HTERT RPE-1 (cell line): ENCODE measurements around the gene SLIT3.

Source experiments
- in situ Hi-C: fragments of 300-500 bp; cut with MboI; formaldehyde crosslinking; loops from 4 replicates; pipeline ENCODE4 v1.14.3; 2020; ENCODE audit warnings: low sequenced_read_pairs

The SLIT3 gene

GRCh38 chr5:168788786-168789185 lies 512.2 kb downstream of the SLIT3 start:
- in situ Hi-C loops, result no loop called here

GRCh38 chr5:168788107-168788506 lies 512.8 kb downstream of the SLIT3 start:
- in situ Hi-C loops, result no loop called here

DNA sequence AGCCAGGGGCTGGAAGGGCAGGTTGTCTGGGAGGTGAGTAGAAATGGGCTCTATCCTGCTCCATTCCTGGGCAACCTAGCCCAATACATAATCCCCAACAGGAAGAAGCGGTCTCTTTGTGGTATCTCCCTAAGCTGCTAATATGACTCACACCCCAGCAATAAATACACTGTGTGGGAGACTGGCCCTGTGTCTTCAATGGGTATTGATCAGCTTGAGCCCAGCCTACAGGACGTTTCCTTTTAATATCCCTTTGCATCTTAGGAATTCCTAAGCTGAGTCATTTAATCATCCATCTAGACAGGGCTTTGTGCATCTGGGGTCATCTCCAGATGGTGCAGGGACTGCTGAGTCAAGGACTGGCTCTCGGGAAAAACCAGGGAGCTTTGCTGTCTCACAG lies 514.8 kb downstream of the SLIT3 start:
- in situ Hi-C loops, result no loop called here

DNA sequence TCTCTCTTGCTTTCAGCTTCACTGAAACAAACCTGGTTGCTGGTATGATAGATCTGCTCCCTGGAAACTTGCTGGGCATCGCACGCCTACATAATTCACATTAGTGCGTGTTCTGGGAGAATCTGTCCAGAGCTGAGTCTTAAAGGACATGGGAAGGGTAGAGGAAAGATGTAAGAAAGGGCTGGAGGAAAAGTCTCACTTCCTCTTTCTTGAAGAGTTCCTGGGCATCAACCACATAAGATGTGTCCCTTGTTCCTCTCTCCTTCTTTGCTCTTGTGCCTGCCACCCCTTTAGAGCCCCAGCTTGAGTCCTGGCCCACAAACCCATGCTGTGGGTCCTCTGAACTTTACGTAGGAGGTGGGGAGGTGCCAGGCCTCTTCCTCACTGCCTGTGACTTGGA lies 516.5 kb downstream of the SLIT3 start:
- in situ Hi-C loops, result no loop called here

DNA sequence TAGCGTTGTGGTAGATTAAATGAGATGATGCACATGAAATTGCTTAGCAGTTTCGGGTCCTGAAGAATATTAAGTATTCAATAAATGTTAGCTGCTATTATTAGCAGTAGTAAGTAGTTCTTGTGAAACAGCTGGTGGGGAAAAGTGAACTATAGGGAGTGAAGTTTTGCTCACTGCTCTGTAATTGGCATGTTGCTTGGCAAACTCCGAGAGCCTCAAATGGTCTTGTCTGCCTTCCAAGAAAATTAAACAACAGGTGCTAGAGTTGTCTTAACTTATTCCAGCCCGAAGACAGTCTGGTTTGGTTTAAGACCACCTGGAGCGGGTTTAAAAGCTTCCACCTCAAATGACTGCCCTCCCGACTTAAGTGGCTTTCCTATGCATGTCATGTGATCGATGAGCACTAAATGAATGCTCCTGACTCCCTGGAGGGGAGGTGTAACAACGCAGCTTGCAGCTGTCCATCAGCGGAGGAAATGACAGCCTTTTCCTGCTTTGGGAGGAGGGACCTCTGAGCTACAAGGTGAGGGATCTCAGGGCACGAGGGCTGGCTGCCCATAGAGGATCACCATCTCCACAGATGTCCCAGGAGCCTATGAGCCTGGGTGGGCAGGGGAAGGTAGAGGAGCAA lies 518.9 kb downstream of the SLIT3 start:
- in situ Hi-C loops, result no loop called here

GRCh38 chr5:168780888-168781287 lies 520.1 kb downstream of the SLIT3 start:
- in situ Hi-C loops, result no loop called here

GRCh38 chr5:168779333-168779732 lies 521.6 kb downstream of the SLIT3 start:
- in situ Hi-C loops, result no loop called here

- in situ Hi-C loops, result no loop called here
Observed at GRCh38 chr5:168778536-168778935, 522.4 kb downstream of the SLIT3 start.

DNA sequence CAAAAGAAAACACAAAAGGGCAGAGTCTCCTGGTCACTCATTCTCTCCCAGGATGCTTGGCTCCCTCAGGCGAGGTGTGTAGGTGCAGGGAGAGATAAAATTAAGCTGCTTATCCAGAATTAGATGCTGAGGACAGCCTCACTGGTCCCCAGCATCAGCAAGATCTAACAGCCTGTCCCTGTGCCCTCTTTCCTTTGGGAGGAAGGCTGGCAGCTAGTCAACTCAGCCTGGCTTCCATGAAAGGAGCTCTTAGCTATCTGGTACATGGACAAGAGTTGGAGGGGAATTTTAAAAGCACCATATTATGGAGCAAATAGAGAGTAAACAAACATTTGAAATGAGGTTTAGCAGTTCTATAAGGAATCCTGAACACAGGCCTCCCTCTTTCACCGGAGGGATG lies 523.3 kb downstream of the SLIT3 start:
- in situ Hi-C loops, result no loop called here

DNA sequence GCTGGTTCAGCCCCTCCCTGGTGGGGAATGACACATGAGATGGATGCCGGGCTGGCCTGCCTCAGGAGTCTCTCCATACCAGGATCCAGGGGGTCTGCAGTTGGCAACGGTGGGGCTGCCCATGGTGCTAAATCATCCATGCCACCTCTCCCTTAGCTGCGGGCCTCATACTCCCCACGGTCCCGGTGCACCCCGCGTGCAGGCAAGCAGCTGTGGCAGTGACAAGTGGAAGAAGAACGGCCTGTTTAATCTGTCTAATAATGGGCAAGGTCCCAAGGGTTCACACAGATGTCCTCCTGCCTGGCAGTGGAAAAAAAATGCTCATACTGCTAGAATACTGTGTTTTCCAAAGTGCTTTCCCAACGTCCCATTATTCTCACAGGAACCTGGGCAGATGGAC lies 524.9 kb downstream of the SLIT3 start:
- in situ Hi-C loops, result no loop called here

GRCh38 chr5:168773226-168773625 lies 527.7 kb downstream of the SLIT3 start:
- in situ Hi-C loops, result no loop called here

DNA sequence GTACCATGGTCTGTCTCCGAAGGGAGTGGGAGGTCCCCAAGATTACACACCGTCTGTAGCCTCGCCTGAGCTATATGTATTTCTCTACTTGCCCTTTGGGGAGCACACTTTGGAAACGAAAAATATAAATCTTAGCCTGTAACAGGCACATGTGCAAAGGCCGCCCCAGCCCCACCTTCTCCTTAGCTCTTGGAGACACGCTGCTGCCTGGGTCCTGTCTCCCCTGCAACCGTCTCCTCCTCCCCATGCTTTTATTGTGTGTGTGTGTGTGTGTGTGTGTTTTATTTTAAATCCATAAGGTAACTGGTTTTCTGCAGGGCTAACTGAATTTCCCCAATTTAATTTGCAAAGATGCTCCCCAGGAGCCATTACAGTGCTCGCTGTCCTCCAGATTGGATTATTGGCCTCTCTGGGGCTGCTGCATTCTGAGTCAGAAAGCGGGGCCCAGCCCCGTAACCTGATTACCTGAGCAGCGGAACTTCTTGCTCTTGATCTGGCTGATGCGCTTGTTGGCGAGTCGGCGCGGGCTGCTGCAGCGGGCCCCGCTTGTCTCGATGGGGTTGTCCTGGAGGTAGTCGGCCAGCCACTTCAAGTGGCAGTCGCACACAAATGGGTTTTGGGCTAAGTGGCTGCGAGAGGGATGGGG lies 528.5 kb downstream of the SLIT3 start:
- in situ Hi-C loops, result no loop called here

GRCh38 chr5:168771678-168772077 lies 529.3 kb downstream of the SLIT3 start:
- in situ Hi-C loops, result no loop called here

GRCh38 chr5:168770996-168771395 lies 529.9 kb downstream of the SLIT3 start:
- in situ Hi-C loops, result no loop called here

DNA sequence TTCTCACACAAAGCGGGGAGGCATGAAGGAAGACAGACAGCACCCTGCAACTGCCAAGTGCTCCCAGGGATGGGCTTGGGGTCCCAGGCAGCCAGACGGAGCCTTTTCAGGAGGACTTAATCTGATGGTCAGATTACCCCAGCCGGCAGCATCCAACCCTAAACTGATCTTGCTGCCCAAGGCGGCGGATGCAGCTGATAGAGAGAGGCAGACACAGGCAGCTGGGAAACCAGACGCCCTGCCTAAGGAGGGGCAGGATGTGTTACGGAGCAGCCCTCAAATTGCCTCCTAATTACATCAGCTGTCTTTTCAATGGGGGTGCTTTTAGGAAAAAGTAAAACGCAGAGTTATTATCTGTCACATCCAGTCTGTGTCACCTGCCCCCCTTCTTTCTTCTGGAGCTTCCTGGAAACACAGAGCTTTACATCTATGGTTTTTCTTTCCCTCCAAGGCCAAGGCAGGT lies 530.9 kb downstream of the SLIT3 start:
- in situ Hi-C loops, result no loop called here

GRCh38 chr5:168768172-168768571 lies 532.8 kb downstream of the SLIT3 start:
- in situ Hi-C loops, result no loop called here

GRCh38 chr5:168766426-168766700 lies 534.6 kb downstream of the SLIT3 start:
- in situ Hi-C loops, result no loop called here

DNA sequence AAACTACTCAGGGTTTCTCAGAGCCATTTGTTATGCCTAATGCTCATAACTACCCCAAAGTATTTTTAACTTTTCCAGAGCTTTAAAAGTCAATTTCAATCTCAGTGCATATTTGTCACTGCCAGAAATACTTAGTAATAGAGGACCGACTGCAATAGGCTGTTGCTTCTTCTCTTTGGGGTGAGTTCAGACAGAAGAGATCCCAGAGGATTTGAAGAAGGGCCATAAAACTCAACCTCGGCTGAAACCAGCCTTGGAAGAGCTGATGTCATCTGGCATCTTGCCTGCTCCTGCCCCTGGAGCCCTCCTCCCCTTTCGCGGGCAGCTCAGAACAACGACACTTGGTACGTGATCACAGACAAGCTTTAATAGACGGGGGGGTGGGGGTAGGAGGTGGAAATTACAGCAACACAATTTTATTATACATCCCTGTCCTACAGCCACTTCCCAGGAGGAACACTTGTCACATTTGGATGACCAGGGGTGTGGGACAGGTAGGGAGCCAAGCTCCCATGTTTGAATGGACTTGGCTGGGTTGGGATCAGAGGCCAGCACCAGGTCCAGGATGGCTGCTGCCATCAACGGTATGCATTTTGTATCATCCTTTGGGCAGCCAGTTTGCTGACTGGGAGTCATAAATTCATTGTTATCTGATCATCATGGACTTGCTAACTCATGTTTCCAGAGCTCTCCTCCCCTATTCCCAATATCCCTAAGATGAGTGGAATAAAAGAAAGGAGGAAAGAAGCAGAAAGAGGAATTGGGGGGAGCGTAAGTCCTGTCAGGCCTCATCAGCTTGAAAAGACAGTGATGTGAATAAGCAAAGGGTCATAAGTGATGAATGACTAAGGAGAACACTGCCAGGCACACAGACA lies 535.2 kb downstream of the SLIT3 start:
- in situ Hi-C loops, result no loop called here

GRCh38 chr5:168765086-168765550 lies 535.8 kb downstream of the SLIT3 start:
- in situ Hi-C loops, result no loop called here

DNA sequence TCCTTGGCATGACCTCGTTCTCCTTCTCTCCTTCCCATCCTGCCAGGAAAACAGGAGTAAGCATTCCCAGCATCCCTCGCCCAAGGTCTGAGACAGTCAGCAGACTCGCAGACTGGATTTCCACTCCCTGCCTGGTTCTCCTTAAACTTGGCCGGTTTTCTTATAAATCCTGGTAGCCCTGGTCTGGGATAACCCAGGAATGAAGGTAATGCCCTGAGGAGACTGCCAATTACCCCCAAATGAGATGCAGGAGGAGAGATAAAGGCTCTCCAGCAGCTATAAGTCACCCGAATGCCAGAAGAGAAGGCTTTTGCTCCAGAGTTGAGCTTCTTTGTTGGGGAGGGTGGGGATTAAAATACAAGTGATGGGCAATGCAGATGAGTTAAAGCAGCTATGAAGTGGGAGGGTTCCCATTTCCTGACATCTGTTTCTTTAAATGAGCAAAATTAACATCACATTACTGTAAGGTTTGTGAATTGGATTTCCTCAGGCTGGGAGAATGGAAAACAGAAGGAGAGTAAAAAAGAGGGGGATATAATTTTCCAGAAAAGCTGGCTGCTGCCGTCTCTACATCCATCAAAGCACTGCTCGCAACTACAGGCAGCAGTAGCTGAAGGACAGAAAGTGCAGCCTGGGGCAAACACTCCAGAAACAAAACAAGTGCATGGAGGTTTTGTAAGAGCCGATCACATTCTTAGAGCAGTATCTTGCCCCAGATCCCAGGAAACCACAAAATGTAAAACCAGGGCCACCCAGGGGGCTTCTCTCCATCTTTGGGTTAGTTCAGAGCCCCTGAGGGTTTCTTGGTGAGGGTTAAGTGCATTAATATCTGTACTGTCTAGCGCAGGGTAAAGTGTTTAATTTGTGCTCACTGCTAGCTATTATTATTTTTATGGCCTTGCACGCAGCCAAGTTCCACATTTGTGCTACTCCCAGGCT lies 544.2 kb downstream of the SLIT3 start:
- in situ Hi-C loops, result no loop called here

GRCh38 chr5:168755548-168756093 lies 545.3 kb downstream of the SLIT3 start:
- in situ Hi-C loops, result no loop called here
